ENCODE results near the gene GRM4.
"Not testable (repeated sequence)": the region's sequence is repeated elsewhere in the genome, so short reads cannot be mapped to it uniquely, and the experiment has no call there.

The GRM4 gene

DNA sequence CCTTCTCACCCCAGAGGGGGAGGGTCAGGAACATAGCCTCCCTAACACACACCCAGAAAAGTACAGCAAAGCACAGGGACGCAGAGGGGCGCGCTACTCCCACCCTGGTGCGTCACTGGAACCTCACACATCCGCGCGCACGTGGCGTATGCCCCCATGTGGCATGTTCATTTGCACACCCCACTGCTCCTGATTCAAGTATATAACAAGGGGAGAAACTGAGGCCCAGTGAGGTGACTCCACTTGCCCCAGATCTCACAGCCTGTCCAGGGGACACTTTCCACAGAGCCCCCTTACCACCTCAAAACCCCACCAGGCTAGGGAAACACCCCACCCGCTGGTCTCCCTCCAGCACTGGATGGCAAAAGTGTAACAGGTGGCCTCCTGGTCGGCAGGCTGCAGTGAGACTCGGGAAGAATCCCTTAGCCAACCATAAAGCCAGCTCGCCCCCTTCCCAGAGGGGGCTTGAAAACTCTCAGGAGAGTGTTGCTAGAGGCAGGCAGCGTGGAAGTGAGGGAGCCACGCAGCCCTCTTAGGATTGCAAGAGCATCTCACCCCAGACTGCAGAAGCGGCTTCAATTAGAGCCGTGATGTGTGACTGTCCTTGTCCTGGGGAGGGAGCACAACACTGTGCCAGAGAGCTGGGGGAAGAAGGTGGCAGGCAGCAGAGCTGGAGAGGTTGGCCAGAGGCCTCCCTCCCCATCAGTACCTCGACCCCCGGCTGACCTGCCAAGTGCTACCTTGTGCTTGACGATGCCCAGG, at the start of gene GRM4:
Gene GRM4, minus strand, starts transcription at position 67 of the 762 bp plus-strand sequence. CDS start 12,591 bp downstream, outside the sequence.
- DNase-seq = no peak

DNA sequence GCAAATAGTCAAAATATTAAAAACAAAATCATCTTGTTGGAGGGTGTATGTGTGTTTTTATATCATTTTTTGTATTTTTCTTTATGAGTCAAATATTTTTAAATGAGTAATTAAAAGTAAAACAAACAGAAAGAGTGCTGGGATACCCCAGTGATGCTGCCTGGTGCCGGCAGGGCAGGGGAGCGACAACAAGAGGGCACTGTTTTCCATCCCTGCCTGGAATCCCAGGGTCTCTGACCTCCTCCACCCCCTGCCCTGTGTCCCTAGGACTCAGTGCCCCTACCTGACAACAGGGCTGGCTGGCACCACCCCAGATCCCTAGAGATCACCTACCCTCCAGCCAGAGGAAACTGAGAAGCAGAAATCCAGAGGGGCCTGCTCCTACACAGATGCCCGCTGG, 48.9 kb upstream of the GRM4 start:
- DNase-seq = no peak

DNA sequence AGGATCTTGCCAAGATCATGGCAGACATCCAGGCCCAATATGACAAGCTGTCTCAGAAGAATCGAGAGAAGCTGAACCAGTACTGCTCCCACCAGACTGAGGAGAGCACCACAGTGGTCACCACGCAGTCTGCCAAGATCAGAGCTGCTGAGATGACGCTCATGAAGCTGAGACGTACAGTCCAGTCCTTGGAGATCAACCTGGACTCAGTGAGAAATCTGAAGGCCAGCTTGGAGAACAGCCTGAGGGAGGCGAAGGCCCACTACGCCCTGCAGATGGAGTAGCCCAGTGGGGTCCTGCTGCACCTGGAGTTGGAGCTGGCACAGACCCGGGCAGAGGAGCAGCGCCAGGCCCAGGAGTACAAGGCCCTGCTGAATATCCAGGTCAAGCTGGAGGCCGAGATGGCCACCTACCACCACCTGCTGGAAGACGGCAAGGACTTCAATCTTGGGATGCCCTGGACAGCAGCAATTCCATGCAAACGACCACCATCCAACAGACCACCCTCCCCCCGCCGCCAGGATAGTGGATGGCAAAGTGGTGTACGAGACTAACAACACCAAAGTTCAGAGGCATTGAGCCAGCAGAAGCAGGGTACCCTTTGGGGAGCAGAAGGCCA, 44.7 kb upstream of the GRM4 start:
- DNase-seq = no peak

DNA sequence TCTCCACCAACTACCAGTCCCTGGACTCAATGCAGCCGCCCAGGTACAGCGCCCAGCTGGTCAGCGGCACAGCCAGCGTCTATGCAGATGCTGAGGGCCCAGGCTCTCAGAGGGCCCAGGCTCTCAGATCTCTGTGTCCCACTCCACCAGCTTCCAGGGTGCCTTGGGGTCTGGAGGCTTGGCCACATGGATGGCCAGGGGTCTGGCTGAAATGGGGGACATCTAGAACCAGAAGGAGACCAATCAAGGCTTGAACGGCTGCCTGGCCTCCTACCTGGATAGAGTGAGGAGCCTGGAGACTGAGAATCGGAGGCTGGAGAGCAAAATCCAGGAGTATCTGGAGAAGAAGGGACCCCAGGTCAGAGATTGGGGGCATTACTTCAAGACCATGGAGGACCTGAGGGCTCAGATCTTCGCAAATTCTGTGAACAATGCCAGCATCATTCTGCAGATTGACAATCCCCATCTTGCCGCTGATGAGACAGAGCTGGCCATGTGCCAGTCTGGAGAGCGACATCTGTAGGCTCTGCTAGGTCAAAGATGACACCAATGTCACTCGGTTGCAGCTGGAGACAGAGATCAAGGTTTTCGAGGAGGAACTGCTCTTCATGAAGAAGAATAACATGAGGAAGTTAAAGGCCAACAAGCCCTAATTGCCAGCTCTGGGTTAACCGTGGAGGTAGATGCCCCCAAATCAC, 44.1 kb upstream of the GRM4 start:
- DNase-seq = no peak

DNA sequence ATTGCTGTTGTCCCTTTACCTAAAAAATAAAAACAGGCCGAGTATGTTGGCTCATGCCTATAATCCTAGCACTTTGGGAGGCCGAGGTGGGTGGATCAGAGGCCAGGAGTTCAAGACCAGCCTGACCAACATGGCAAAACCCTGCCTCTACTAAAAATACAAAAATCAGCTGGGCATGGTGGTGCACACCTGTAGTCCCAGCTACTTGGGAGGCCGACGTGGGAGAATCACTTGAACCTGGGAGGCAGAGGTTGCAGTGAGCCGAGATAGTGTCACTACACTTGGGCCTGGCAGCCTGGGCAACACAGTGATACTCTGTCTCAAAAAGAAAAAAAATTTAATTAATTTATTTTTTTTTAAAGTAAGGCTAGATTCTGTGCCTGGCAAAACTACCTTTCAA, 38.8 kb upstream of the GRM4 start:
- DNase-seq = not testable (repeated sequence)

DNA sequence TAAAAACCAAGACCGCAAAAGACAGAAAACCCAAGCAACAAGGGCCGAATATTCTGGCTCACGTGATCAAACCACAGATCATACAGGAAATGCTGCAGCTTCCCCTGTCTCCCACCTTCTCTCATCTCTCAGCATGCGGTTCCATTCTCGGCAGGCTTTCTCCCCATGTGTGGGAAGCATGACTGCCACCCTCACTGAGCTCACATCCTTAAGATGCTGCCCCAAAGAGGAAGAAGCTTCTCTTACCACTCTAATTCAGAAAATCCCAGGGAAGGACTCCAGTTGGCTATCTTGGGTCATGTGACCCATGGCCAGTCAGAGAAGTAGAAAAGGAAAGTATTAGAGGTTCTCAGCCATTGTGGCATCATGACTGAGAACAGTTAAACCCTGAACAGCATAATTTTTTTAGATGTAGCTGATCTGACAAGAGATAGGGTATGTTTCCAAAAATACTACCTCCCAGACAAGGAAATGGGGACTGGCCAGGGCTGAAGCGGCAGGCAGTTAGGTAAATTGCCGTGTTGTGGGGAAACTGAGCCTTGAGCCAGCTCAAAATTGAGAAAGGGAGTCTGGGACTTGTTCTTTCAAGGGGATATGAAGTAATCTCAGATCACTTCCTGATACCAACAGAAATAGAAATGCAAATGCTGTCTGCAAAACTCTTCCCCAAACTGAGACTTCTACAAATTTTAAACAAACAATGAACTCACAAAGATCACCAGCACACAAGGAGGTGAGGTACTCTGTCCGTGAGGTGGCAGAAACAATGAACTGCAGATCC, 37.1 kb upstream of the GRM4 start:
- DNase-seq = no peak

DNA sequence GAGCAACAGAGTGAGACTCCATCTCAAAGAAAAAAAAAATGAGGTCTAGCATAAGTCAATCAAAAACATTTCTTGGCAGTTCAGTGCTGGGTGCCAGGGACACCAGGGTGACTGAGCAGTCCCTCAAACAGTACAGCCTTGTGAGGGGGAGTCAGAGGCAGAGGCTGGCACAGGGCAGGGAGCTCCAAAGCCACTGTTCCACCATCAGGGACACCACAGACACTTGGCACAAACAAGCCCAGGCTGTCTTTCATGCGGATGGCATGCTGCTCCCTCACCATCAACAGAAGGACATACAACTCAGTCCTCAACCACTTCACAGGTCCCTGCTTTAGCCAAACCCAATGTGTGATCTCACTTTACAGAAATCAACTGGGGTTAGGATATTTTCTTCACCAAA, 36.0 kb upstream of the GRM4 start:
- DNase-seq = no peak

DNA sequence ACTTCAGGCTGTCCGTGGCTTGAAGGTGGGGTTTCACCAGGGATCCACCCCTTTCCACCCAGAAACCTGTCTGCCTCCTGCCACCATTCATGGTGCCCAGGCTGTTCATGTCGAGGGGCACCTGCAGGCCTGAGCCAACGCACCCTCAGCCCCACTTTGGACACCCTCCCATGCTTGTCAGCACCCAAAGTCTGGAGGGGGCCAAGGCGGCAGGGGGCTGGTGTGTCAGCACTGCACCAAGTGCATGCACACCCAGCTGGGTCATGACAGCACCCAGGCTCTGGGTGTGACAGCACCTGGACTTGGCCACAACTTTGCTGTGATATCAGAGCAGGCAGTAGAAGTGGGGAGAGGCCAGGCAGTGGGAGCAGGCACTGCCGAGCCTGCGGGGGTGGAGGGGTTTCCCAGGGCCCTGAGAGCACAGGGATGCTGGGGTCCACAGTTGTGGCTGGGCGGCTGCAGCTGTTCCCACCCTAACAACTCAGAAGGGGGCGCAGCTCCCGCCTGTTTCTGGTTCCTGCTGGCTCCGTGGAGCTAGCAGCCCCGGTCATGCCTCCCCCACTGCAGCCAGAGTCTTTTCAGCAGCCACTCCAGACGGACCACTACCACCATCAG, 33.3 kb upstream of the GRM4 start:
- no peak for DNase-seq

DNA sequence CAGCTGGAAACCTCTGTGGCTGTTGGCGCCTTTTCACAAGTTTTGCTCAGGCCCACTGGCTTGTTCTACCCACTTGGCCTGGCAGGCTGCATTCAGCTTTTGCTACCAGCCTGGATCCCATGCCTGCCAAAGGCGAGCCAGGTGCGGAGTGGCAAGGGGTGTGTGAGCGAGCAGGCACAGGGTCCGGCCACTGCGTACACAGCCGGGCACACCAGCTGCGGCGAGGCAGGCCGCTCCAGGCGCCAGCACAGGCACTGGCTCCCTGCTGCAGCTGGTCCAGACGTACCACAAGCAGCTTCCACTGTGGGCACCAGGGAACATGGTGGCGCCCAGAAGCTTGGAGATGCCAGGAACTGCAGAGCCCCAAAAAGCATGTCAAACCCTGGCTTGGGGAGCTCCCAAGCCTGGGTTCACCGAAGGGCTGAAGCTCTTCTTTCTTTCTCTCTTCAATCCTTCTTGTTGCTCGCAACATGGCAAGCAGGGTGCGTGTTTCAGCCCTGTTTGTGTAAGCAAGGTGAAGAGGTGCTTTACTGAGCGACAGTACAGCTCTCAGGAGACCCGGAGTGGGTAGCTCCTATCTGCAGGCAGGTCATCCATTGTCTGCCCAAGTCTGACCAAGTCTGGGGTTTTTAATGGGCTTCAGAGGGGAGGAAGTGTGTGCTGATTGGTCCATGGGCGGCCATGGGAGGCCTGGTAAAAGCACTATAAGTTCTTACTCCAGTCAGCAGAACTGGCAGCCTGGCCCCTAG, 32.6 kb upstream of the GRM4 start:
- no peak for DNase-seq

DNA sequence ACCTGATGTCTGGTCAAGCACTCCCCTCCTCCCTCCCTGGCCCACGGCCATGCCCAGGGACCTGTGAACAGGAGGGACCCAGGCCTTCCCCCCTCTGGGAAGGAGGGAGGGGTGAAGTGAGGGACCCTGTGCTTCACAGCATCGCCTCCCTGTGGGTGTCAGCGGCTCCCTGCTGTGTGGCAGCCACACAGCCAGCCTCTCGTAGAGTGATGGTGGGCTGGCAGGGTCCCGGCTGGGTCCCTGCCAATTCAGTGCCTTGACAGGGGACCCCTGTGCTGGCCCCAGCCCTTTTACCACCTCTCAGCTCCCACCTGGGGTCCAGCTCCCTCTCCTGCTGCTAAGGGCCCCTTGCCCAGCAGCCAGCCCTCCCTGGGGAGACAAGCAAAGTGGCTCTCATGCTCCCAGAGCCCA, 31.3 kb upstream of the GRM4 start:
- DNase-seq = no peak

DNA sequence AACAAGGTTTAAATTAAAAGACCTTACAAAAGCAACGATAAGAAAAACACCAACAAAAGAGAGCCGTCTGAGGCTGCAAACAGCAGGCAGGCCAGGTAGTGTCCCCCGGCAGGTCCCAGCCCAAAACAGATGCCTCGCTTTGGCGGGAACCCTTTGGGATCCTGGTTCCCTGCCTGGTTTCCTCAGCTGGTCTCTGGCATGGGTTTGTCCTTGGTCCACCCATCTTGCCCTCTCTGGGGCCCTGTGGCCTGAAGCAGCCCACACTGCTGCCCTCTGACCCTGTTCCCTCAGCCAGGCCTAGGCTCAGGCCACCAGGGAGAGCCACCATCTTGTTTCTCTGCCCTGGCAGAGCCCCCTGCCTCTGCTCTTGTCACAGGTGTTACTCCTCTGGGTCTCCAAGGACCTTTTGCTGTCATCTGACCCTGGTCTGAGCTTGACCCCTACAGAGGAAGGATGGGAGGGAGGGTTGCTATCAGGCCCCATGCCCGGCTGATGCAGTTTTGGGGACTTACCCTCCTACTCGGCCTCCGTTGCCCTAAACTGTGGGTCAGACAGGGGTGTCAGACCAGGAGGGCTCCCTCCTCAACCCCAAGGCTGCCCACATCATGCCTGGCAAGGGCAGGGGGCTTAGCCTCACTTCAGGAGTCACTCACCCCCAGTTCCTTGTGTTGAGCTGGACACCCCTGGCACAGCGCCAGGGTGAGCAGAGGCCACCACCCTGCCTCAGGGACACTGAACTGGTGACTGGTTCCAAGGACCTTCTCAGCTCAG, 30.6 kb upstream of the GRM4 start:
- no peak for DNase-seq

DNA sequence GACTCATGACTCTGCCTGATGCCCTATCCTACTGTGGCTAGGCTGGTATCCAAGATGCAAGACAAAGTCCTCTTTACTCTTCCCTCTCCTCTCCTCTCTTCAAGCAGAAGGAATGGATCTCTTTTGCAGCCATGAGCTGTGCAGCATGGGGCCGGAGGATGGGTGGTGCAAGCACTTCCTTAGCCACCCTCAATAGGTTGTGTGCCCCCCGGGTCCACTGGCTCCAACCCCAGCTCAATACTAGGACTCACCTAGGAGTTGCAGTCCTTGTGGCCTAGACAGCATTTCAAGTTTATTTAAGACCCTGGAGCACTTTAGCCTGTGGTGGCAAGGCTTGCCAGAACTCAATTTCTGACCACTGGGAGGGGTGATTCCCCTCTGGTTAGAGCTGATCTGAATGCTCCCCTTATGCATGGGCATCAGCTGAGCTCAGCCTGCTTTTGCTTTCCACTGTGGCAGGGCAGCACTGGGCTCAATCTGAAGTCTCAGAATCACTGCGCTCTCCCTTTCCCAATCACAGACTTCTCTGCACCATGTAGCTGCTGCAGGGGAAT, 29.0 kb upstream of the GRM4 start:
- no peak for DNase-seq

DNA sequence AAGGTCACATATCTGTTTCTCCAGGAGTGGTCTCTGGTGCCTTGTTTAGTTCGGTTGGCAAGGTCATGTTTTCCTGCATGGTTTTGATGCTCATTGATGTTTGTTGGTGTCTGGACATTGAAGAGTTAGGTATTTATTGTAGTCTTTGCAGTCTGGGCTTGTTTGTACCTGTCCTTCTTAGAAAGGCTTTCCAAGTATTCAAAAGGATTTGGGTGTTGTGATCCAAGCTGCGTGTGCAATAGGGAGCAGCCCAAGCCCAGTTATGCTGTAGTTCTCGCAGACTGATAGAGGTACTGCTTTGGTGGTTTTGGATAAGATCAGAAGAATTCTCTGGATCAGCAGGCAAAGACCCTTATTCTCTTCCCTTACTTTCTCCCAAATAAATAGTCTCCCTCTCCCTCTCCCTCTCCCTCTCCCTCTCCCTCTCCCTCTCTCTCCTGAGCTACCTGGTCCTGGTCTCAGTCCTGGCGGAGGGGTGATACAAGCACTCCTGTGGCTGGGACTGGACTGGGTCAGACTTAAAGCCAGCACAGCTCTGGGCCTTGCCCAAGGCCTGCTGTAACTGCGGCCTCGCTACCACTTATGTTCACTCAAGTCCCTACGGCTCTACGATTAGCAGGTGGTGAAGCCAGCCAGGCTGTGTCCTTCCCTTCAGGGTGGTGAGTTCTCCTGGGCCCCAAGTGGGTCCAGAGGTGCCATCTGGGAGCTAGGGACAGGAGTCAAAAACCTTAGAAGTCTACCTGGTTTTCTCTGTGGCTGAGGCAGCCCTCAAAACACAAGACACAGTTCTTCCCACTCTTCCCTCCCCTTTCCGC, 27.3 kb upstream of the GRM4 start:
- DNase-seq = no peak

DNA sequence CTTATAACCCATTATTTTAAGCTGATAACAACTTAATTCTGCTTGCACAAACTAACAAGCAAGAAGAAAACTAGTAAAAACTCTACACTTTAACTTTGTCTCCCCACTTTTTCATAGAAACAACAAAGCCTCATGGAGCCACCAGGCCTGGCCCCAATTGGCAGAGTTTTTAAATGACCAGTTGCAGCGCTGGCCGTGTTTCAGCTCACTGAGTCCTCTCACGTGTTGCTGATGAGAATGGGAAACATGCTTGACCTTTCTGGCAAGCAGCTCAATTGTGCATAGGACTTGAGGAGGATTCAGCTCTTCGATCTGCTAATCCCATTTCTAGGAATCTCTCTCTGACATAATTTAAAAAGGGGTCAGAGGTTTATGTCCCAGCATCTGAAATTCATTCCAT, 24.5 kb upstream of the GRM4 start:
- no peak for DNase-seq

DNA sequence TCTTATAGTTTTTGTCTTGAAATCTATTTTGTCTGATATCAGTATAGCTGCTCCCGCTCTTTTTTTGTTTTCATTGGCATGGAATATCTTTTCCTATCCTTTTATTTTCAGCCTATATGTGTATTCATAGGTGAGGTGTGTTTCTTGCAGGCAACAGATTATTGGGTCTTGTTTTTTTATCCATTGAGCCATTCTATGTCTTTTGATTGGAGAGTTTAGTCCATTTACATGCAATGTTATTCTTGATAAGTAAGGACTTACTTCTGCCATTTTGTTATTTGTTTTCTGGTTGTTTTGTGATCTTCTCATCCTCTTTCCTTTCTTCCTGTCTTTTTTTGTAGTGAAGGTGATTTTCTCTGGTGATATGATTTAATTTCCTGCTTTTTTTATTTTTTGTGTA, 24.0 kb upstream of the GRM4 start:
- no peak for DNase-seq

DNA sequence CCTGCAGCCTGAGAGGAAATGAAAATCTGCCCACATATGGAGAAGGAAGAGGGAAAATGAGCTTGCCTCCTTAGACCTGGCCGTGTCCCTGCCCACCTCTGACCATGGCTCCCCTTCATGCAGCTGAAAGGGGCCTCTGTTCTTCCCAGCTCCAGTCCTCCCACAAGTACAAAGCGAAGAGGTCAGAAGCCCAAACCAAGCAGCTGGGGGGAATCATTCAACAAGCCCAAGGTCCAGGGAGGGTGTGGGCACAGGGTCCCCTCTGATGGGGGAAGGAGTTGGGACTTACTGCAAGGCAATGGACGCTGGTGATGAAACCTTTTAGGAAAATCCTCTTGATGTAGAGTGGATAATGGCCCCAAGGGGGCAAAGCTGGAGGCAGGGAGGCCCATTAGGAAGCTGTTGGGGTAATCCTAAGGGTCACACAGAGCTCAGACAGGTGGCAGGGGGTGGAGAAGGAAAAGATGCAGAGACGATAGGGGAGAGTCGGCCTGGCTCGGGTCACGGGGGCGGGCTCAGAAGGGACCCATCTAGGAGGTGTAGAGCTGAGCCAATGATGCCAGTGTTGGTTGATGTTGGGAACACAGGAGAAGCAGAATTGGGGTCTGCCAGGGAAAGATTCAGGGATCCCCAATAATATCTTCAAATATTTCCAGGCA, 16.1 kb upstream of the GRM4 start:
- no peak for DNase-seq

DNA sequence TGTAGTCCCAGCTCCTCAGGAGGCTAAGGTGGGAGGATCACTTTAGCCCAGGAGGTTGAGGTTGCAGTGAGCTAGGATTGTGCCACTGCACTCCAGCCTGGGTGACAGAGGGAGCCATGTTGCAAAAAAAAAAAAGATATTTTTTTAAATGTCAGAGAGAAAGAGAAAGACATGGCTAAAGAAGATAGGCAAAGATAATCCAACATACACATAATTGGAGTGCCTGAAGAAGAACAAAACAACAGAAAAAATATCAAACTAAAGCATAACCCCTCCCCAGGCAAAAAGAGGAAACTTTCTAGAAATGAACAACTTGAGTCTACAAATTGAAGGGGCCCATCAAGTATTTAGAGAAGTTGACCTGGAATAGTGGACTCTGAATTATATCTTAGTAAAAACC, 14.0 kb upstream of the GRM4 start:
- DNase-seq = no peak

DNA sequence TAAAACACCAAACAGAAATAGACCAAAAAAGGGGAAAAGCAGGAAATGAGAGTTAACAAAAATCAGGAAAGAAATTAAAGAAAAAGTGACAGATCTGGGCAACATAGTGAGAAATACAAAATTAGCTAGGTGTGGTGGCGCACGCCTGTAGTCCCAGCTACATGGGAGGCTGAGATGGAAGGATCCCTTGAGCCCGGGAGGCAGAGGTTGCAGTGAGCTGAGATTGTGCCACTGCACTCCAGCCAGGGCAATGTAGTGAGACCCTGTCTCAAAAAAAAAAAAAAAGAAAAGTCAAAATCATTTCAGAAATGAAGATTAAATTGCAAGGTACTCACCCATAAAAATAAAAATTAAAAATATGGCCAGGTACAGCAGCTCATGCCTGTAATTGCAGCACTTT, 13.0 kb upstream of the GRM4 start:
- no peak for DNase-seq

DNA sequence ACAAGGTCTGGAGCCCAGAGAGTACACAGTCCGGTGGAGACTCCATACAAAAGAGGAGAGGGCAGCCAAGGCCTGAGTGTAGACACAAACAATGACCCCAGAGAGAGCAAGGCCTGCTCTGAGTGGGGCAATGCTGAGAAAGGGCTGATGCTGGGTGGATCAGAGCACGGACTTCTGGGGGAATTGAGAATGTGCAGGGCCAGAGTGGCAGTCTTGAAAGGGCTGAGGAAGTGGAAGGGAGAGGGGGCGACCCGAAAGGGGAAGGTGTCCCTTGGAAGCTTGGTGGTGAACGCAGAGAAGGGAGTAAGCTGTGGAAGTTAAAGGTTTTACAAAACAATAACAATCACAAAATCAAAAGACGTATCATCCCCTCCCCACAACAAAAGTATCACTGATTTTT, 12.0 kb upstream of the GRM4 start:
- DNase-seq = no peak
